GM18873 (cell line): ENCODE results near the gene EIPR1.
"Not testable (repeated sequence)": the region's sequence is repeated elsewhere in the genome, so short reads cannot be mapped to it uniquely, and the experiment has no call there.

ENCODE experiments used
- ATAC-seq: cut with Tn5 transposase; IDR thresholded peaks from one replicate; pipeline ENCODE4 v1.9.1; 2021; ENCODE audit warnings: mild to moderate bottlenecking, moderate library complexity, moderate number of reproducible peaks; ENCODE audit not compliant: unreplicated experiment, low FRiP score

EIPR1 gene

GRCh38 chr2:3200420-3200939 is 177.1 kb downstream of the EIPR1 start:
- ATAC-seq: no peak

- no peak for ATAC-seq
Measured at GRCh38 chr2:3199627-3200345, 177.8 kb downstream of the EIPR1 start.

GRCh38 chr2:3198671-3199192 is 178.9 kb downstream of the EIPR1 start:
- ATAC-seq: not testable (repeated sequence)

- ATAC-seq: no peak
Measured at GRCh38 chr2:3198119-3198518, 179.5 kb downstream of the EIPR1 start.

GRCh38 chr2:3197308-3197707 is 180.3 kb downstream of the EIPR1 start:
- ATAC-seq: no peak

GRCh38 chr2:3196716-3197115 is 180.9 kb downstream of the EIPR1 start:
- no peak for ATAC-seq

GRCh38 chr2:3195641-3196476 is 181.8 kb downstream of the EIPR1 start:
- ATAC-seq: no peak

GRCh38 chr2:3194828-3195227 is 182.8 kb downstream of the EIPR1 start:
- no peak for ATAC-seq

- no peak for ATAC-seq
Measured at GRCh38 chr2:3193443-3194330, 183.9 kb downstream of the EIPR1 start.

GRCh38 chr2:3192920-3193319 is 184.7 kb downstream of the EIPR1 start:
- ATAC-seq: no peak

- no peak for ATAC-seq
Measured at GRCh38 chr2:3192281-3192818, 185.3 kb downstream of the EIPR1 start.

- no peak for ATAC-seq
Measured at GRCh38 chr2:3189961-3190360, 187.7 kb downstream of the EIPR1 start.

GRCh38 chr2:3189076-3189591 is 188.5 kb downstream of the EIPR1 start:
- no peak for ATAC-seq

GRCh38 chr2:3188405-3188946 is 189.1 kb downstream of the EIPR1 start:
- ATAC-seq: no peak

GRCh38 chr2:3187467-3187866 is 190.2 kb downstream of the EIPR1 start:
- ATAC-seq: no peak

GRCh38 chr2:3186766-3187165 is 190.9 kb downstream of the EIPR1 start:
- ATAC-seq: no peak

- no peak for ATAC-seq
Measured at GRCh38 chr2:3185910-3186309, 191.7 kb downstream of the EIPR1 start.

GRCh38 chr2:3185256-3185655 is 192.4 kb downstream of the EIPR1 start:
- no peak for ATAC-seq

GRCh38 chr2:3184167-3184566 is 193.5 kb downstream of the EIPR1 start:
- no peak for ATAC-seq

- no peak for ATAC-seq
Measured at GRCh38 chr2:3183766-3184165, 193.9 kb downstream of the EIPR1 start.
